H1 (cell line): ENCODE data around the gene UBE2E2. TPM values are rescaled to one million over a fixed set of nuclear protein-coding genes. Genes with fewer than 3 reads are reported as not detected.

ENCODE experiments used
- CTCF ChIA-PET: fragments of 300-600 bp; sonication (Branson Sonifier 250); formaldehyde crosslinking; loops from one replicate; lab custom pipeline; 2021; ENCODE audit not compliant: partially characterized antibody; lab: Charles Lee
- POLR2A ChIA-PET: fragments of 300-600 bp; sonication (Branson Sonifier 250); formaldehyde crosslinking; loops from one replicate; lab custom pipeline; 2021; ENCODE audit warnings: inconsistent platforms; ENCODE audit not compliant: partially characterized antibody; lab: Charles Lee
- DNase-seq, 2 experiments: peaks; one replicate each; pipeline versions ENCODE4 v3.0.0 to v3.0.0-alpha.2; 2010 to 2022; ENCODE audit warnings: low spot score in 2 of 2, low read depth in 1 of 2, mixed read lengths in 1 of 2
- FAIRE-seq: peaks from 2 replicates; lab custom pipeline; 2011; peaks lifted over from hg19 to GRCh38; lab: Jason Lieb, UNC
- H2AFZ ChIP-seq: 2 replicates; pipeline ENCODE4 v1.8.1; 2012; ENCODE audit warnings: low read length, inconsistent platforms
- H2AK5ac ChIP-seq: 2 replicates; pipeline ENCODE4 v1.6.1; 2013; ENCODE audit warnings: low read depth, low read length
- H2BK120ac ChIP-seq: replicated peaks from 2 replicates; pipeline ENCODE3; 2013; ENCODE audit warnings: low read depth, low read length, inconsistent platforms
- H2BK12ac ChIP-seq: 2 replicates; pipeline ENCODE4 v1.6.1; 2013; ENCODE audit warnings: low read depth, low read length
- H2BK15ac ChIP-seq: 2 replicates; pipeline ENCODE4 v1.6.1; 2013; ENCODE audit warnings: low read length
- H2BK20ac ChIP-seq: 2 replicates; pipeline ENCODE4 v1.6.1; 2013; ENCODE audit warnings: low read length
- H2BK5ac ChIP-seq: 2 replicates; pipeline ENCODE4 v1.6.1; 2013; ENCODE audit warnings: low read depth, low read length
- H3K14ac ChIP-seq: 2 replicates; pipeline ENCODE4 v1.6.1; 2013; ENCODE audit warnings: inconsistent platforms; ENCODE audit not compliant: insufficient read length
- H3K18ac ChIP-seq: 2 replicates; pipeline ENCODE4 v1.6.1; 2013; ENCODE audit warnings: low read length; ENCODE audit errors: extremely low read depth
- H3K23ac ChIP-seq: 2 replicates; pipeline ENCODE4 v1.6.1; 2013; ENCODE audit warnings: inconsistent platforms; ENCODE audit not compliant: insufficient read length
- H3K23me2 ChIP-seq: 2 replicates; pipeline ENCODE4 v1.6.1; 2013; ENCODE audit warnings: low read depth, low read length
- H3K27ac ChIP-seq: 2 replicates; pipeline ENCODE4 v1.6.1; 2011; ENCODE audit warnings: low read depth, low read length, inconsistent platforms
- H3K27me3 ChIP-seq, 4 experiments: replicated peaks in 1 of 4; 1 replicate in 1 of 4; 2 replicates in 3 of 4; pipeline versions ENCODE4 v1.6.1 to v1.8.1; 2011 to 2013; ENCODE audit warnings: low read length in 3 of 4, mild to moderate bottlenecking in 3 of 4, inconsistent platforms in 2 of 4, mixed read lengths in 2 of 4, moderate library complexity in 1 of 4; ENCODE audit not compliant: control insufficient read depth in 3 of 4, insufficient read depth in 3 of 4; ENCODE audit errors: extremely low read depth in 1 of 4
- H3K36me3 ChIP-seq, 4 experiments: 2 replicates each; pipeline versions ENCODE4 v1.6.1 to v1.8.1; 2011 to 2013; ENCODE audit warnings: mild to moderate bottlenecking in 4 of 4, low read length in 3 of 4, moderate library complexity in 2 of 4, control low read depth in 1 of 4, inconsistent platforms in 1 of 4; ENCODE audit not compliant: insufficient read depth in 4 of 4, control insufficient read depth in 2 of 4
- H3K4ac ChIP-seq: replicated peaks from 2 replicates; pipeline ENCODE3; 2013; ENCODE audit warnings: low read length, low read depth, mixed read lengths, inconsistent platforms; ENCODE audit not compliant: insufficient read length
- H3K4me1 ChIP-seq, 4 experiments: replicated peaks in 1 of 4; 1 replicate in 1 of 4; 2 replicates in 3 of 4; pipeline versions ENCODE4 v1.6.1 to v1.8.1; 2011 to 2013; ENCODE audit warnings: low read length in 3 of 4, inconsistent platforms in 2 of 4, mixed read lengths in 1 of 4; ENCODE audit not compliant: insufficient read depth in 4 of 4, control insufficient read depth in 3 of 4
- H3K4me2 ChIP-seq, 2 experiments: 2 replicates each; pipeline versions ENCODE4 v1.6.1 to v1.8.1; 2011 to 2013; ENCODE audit warnings: low read depth in 2 of 2, low read length in 2 of 2, control low read depth in 1 of 2, inconsistent platforms in 1 of 2, mild to moderate bottlenecking in 1 of 2; ENCODE audit not compliant: insufficient read depth in 1 of 2
- H3K4me3 ChIP-seq, 4 experiments: fragments of 200-600, 300-600 bp in 1 of 4; sonication (generic), shearing (Covaris generic), sonication (Bioruptor Twin) in 1 of 4; 2 replicates each; pipeline versions ENCODE4 v1.5.1 to v1.8.1; 2011 to 2016; ENCODE audit warnings: low read length in 4 of 4, low read depth in 3 of 4, control low read depth in 2 of 4, inconsistent platforms in 2 of 4, mild to moderate bottlenecking in 2 of 4, mixed read lengths in 1 of 4, moderate library complexity in 1 of 4; ENCODE audit not compliant: insufficient read depth in 2 of 4; ENCODE audit errors: extremely low read depth in 1 of 4
- H3K56ac ChIP-seq: replicated peaks from 2 replicates; pipeline ENCODE3; 2013; ENCODE audit warnings: low read depth, mild to moderate bottlenecking, mixed read lengths, low read length, inconsistent platforms; ENCODE audit not compliant: insufficient read length
- H3K79me1 ChIP-seq: 2 replicates; pipeline ENCODE4 v1.6.1; 2013; ENCODE audit warnings: low read depth, low read length, control low read depth
- H3K79me2 ChIP-seq, 2 experiments: 2 replicates each; pipeline versions ENCODE4 v1.6.1 to v1.8.1; 2012 to 2013; ENCODE audit warnings: low read length in 2 of 2, mild to moderate bottlenecking in 2 of 2, inconsistent platforms in 1 of 2; ENCODE audit not compliant: insufficient read depth in 2 of 2, control insufficient read depth in 1 of 2
- H3K9ac ChIP-seq, 4 experiments: replicated peaks in 1 of 4; 1 replicate in 1 of 4; 2 replicates in 3 of 4; pipeline versions ENCODE4 v1.6.1 to v1.8.1; 2011 to 2013; ENCODE audit warnings: low read depth in 3 of 4, low read length in 3 of 4, control low read depth in 2 of 4, mild to moderate bottlenecking in 2 of 4, moderate library complexity in 2 of 4, inconsistent platforms in 1 of 4; ENCODE audit errors: extremely low read depth in 1 of 4
- H3K9me3 ChIP-seq, 2 experiments: 2 replicates each; pipeline versions ENCODE4 v1.6.1 to v1.8.1; 2012 to 2013; ENCODE audit warnings: mild to moderate bottlenecking in 2 of 2, moderate library complexity in 2 of 2, control low read depth in 1 of 2, inconsistent platforms in 1 of 2, low read depth in 1 of 2, low read length in 1 of 2, mixed read lengths in 1 of 2; ENCODE audit not compliant: insufficient read depth in 2 of 2
- H4K20me1 ChIP-seq, 2 experiments: replicated peaks in 1 of 2; 2 replicates each; pipeline versions ENCODE3 to v1.8.1; 2011 to 2013; ENCODE audit warnings: inconsistent platforms in 2 of 2, low read length in 2 of 2, mild to moderate bottlenecking in 1 of 2; ENCODE audit not compliant: insufficient read depth in 2 of 2, control insufficient read depth in 1 of 2
- H4K5ac ChIP-seq: 2 replicates; pipeline ENCODE4 v1.6.1; 2013; ENCODE audit warnings: low read length, low read depth, mixed read lengths, inconsistent platforms; ENCODE audit not compliant: insufficient read length
- H4K8ac ChIP-seq: 2 replicates; pipeline ENCODE4 v1.8.0; 2013; ENCODE audit warnings: mild to moderate bottlenecking, moderate library complexity, low read length, inconsistent platforms; ENCODE audit not compliant: insufficient read depth; ENCODE audit errors: extremely low read depth
- H4K91ac ChIP-seq: replicated peaks from 2 replicates; pipeline ENCODE3; 2013; ENCODE audit warnings: low read length, mixed read lengths, inconsistent platforms; ENCODE audit not compliant: insufficient read length
- CREB1 ChIP-seq: IDR thresholded peaks from 2 replicates; pipeline ENCODE4 v1.6.1; 2012; ENCODE audit warnings: inconsistent platforms
- CTBP2 ChIP-seq: IDR thresholded peaks from 2 replicates; pipeline ENCODE4 v1.7.0; 2011; ENCODE audit warnings: borderline replicate concordance, mild to moderate bottlenecking, moderate library complexity, mixed read lengths, low read length; ENCODE audit not compliant: insufficient read depth, insufficient read length
- PHF8 ChIP-seq: fragments of 200-600 bp; sonication (generic); conservative IDR thresholded peaks from 2 replicates; pipeline ENCODE4 v1.7.1; 2012; ENCODE audit warnings: low read depth, mild to moderate bottlenecking, inconsistent platforms, low read length, moderate library complexity
- WGBS, 2 experiments: shearing (Covaris generic) in 1 of 2; methylation state at CpG; one replicate each; pipeline versions ENCODE4 v1.1.6 to v1.1.7; 2013 to 2015; ENCODE audit warnings: low lambda C conversion rate in 2 of 2, mixed read lengths in 2 of 2, inconsistent platforms in 1 of 2, low coverage in 1 of 2, missing lambda C conversion rate in 1 of 2; ENCODE audit not compliant: insufficient replicate concordance in 2 of 2, insufficient coverage in 1 of 2, insufficient read length in 1 of 2; ENCODE audit errors: extremely low coverage in 1 of 2, missing lambda C conversion rate in 1 of 2; 5-methylcytosine and 5-hydroxymethylcytosine counted together
- polyA plus RNA-seq, 7 experiments: library from polyadenylated mRNA; depleted of rRNA in 3 of 7; stranded (reverse) in 5 of 7; unstranded in 2 of 7; fragments of >200 nt in 5 of 7; fragments of 200-250 nt in 2 of 7; gene quantifications; 1 replicate in 5 of 7; 2 replicates in 1 of 7; 4 replicates in 1 of 7; pipeline versions ENCODE4 v1.2.1 to v1.2.3, GENCODE V29; 2011 to 2013; ENCODE audit warnings: missing spikeins in 2 of 7, mixed read lengths in 2 of 7
- total RNA-seq: library from RNA; stranded (reverse); fragmentation: NEBNext Ultra II Directional; extraction: Animal tissue kit (Norgen Biotek cat#: 25700); gene quantifications from 2 replicates; pipeline ENCODE4 v1.2.1, GENCODE V29; 2021

Gene UBE2E2
- total and polyA plus RNA-seq, 2 of the 8 experiments (the other 6 are each of a cell fraction or from before 2014, with no cell fraction given): 57.6 to 70.6 TPM

GRCh38 chr3:23533596-23533995 is 330.5 kb downstream of the UBE2E2 start:
- no peak overlapping the region for H3K4ac ChIP-seq
- no peak overlapping the region for H2BK12ac ChIP-seq
- H3K27me3 ChIP-seq: no peaks in the 10 kb centered on the region
- H3K23me2 ChIP-seq: no peaks in the 10 kb centered on the region
- no peak overlapping the region for H3K27ac ChIP-seq
- H3K4me3 ChIP-seq: no peak overlapping the region
- DNase-seq (no peak), FAIRE-seq (no peak)
- H3K79me2 ChIP-seq: no peaks in the 10 kb centered on the region
- no peak overlapping the region for H2AK5ac ChIP-seq
- no peak overlapping the region for H2BK20ac ChIP-seq
- H4K8ac ChIP-seq: no peak overlapping the region
- TF ChIP-seq PHF8 (no peak), CREB1 (no peak), CTBP2 (no peak)
- no peak overlapping the region for H3K18ac ChIP-seq
- no peak overlapping the region for H3K56ac ChIP-seq
- H2AFZ ChIP-seq: no peak overlapping the region
- WGBS, 2 experiments: 87% methylated on average over 11 of the region's 11 CpGs; no CpG with 5 or more reads in 1 of the 2 experiments
- no peak overlapping the region for H3K4me2 ChIP-seq
- no peak overlapping the region for H3K14ac ChIP-seq
- no peaks in the 10 kb centered on the region for H4K20me1 ChIP-seq
- no peak overlapping the region for H3K9ac ChIP-seq
- H4K5ac ChIP-seq: no peak overlapping the region
- CTCF ChIA-PET: no interaction called here
- H2BK120ac ChIP-seq: no peak overlapping the region
- no peak overlapping the region for H4K91ac ChIP-seq
- POLR2A ChIA-PET: no interaction called here
- peaks cover 0 to 7% (median 2%) of the 10 kb centered on the region in 4 experiments; a peak in 4 of 7 replicates for H3K4me1 ChIP-seq
- H3K36me3 ChIP-seq: no peaks in the 10 kb centered on the region
- H2BK5ac ChIP-seq: no peak overlapping the region
- H3K23ac ChIP-seq: no peak overlapping the region
- no peaks in the 10 kb centered on the region for H3K9me3 ChIP-seq
- no peaks in the 10 kb centered on the region for H3K79me1 ChIP-seq
- H2BK15ac ChIP-seq: no peak overlapping the region
